ENCODE data around the gene PRG3.

Gene PRG3

DNA sequence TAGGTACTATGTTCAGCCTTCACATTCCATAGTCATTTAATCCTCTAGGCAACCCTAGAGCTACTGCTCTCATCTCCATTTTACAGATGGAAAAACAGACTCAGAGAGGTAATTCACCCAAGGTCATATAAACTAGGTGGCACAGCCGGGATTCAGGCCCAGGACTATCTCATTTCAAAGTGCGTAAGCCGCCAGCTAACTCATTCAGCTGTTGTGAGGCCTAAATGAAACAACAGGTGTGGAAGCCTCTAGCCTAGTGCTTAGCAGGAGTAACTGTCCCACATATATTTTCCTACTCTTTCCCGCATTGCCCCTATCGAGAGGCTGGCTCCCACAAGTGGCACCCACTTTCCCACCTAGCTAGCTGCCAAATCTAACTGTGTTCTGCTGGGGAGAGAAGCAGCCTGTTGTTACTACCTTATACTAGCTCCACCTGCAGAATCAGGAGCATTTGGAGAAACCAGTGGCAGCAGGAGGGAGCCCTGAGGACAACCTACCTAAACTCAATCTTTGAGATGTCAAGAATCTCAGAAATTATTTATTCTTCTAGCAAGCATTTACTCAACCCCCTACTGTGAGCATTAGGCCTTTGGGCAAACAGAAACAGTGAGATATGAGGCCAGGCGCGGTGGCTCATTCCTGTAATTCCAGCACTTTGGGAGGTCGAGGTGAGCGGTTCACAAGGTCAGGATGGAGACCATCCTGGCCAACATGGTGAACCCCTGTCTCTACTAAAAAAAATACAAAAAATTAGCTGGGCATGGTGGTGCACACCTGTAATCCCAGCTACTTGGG lies 20.9 kb downstream of the PRG3 start:
- H3K27me3 ChIP-seq (replicated peaks; ENCODE audit: control insufficient read depth, insufficient read depth, low read length): no peaks in the 10 kb centered on the region; the same call in none of the 2 replicates
- no peaks in the 10 kb centered on the region for H3K36me3 ChIP-seq (ENCODE audit: control insufficient read depth, insufficient read depth, low read length)
- DNase-seq (ENCODE audit: extremely low read depth, insufficient read length): no peak
- no peak overlapping the region for H3K4me3 ChIP-seq (replicated peaks; ENCODE audit: low read depth, low read length)
- TF ChIP-seq, protein P1, sequence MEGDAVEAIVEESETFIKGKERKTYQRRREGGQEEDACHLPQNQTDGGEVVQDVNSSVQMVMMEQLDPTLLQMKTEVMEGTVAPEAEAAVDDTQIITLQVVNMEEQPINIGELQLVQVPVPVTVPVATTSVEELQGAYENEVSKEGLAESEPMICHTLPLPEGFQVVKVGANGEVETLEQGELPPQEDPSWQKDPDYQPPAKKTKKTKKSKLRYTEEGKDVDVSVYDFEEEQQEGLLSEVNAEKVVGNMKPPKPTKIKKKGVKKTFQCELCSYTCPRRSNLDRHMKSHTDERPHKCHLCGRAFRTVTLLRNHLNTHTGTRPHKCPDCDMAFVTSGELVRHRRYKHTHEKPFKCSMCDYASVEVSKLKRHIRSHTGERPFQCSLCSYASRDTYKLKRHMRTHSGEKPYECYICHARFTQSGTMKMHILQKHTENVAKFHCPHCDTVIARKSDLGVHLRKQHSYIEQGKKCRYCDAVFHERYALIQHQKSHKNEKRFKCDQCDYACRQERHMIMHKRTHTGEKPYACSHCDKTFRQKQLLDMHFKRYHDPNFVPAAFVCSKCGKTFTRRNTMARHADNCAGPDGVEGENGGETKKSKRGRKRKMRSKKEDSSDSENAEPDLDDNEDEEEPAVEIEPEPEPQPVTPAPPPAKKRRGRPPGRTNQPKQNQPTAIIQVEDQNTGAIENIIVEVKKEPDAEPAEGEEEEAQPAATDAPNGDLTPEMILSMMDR (IDR thresholded peaks at IDR 0.05; ENCODE audit: insufficient read depth, low read length, poor library complexity, severe bottlenecking): no peak

DNA sequence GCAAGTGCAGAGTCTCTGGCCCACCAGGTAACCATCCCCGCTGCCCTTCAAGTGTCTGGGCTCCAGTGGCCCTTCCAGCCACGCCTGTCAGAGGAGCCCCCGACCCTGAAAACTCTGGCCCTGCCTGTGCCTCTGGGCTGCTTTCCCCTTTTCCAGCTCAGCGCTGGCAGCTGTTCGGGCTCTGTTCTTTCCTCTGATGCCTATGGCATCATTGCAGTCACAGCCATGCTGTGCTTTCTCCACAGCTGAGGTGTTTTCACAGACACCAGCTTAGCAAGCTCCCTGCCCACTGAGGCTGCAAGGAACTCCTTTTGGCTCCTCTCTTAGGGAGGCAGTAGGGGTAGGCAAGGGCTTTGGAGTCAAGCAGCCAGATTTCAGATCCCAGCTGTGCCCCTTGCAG lies 21.6 kb downstream of the PRG3 start:
- H3K36me3 ChIP-seq (ENCODE audit: control insufficient read depth, insufficient read depth, low read length): no peaks in the 10 kb centered on the region
- H3K4me3 ChIP-seq (replicated peaks; ENCODE audit: low read depth, low read length): no peak overlapping the region
- no peak for DNase-seq (ENCODE audit: extremely low read depth, insufficient read length)
- H3K27me3 ChIP-seq (replicated peaks; ENCODE audit: control insufficient read depth, insufficient read depth, low read length): no peaks in the 10 kb centered on the region; the same call in none of the 2 replicates
- TF ChIP-seq, protein P1 (IDR thresholded peaks at IDR 0.05; ENCODE audit: insufficient read depth, low read length, poor library complexity, severe bottlenecking): no peak

DNA sequence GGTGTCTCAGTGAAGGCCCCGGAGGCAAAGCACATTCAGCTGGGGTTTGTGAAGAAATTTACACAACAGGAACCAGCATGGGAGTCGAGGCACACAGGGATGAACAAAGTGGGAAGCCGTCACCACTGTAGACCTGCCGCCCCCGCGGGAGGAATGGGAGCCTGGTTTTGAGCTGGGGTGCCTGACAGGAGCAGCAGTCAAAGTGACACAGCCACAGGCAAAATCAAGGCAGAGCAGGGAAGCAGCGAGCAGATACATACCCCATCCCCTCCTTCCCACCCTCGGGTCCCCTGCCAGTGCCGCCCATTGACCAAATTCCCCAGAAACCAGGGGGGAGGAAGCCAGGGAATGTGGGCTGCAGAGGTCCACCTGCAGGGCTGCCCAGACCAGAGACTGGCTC lies 22.0 kb downstream of the PRG3 start:
- no peaks in the 10 kb centered on the region; the same call in none of the 2 replicates for H3K27me3 ChIP-seq (replicated peaks; ENCODE audit: control insufficient read depth, insufficient read depth, low read length)
- TF ChIP-seq, protein P1 (IDR thresholded peaks at IDR 0.05; ENCODE audit: insufficient read depth, low read length, poor library complexity, severe bottlenecking): no peak
- H3K36me3 ChIP-seq (ENCODE audit: control insufficient read depth, insufficient read depth, low read length): no peaks in the 10 kb centered on the region
- no peak overlapping the region for H3K4me3 ChIP-seq (replicated peaks; ENCODE audit: low read depth, low read length)
- DNase-seq (ENCODE audit: extremely low read depth, insufficient read length): no peak

DNA sequence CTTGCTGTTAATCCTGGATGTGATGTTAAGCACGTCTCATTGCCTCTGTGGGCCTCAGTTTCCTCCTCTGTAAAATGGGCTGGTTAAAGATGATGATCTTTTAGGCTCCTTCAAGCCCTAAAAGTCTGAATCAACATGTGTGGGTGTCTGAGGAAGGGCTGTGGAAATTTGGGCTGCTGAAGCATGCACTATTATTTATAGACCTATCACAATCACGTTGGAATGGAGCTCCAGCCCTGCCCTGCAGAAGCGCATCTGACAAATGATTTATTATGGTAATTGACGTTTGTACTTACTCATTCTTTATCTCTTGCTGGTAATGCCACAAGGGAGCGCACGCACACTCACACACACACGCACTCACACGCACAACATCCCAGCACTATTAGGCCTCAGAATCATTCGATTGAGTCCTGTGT lies 22.4 kb downstream of the PRG3 start:
- TF ChIP-seq, protein P1 (IDR thresholded peaks at IDR 0.05; ENCODE audit: insufficient read depth, low read length, poor library complexity, severe bottlenecking): no peak
- no peak for DNase-seq (ENCODE audit: extremely low read depth, insufficient read length)
- H3K36me3 ChIP-seq (ENCODE audit: control insufficient read depth, insufficient read depth, low read length): no peaks in the 10 kb centered on the region
- H3K27me3 ChIP-seq (replicated peaks; ENCODE audit: control insufficient read depth, insufficient read depth, low read length): no peaks in the 10 kb centered on the region; the same call in none of the 2 replicates
- no peak overlapping the region for H3K4me3 ChIP-seq (replicated peaks; ENCODE audit: low read depth, low read length)

DNA sequence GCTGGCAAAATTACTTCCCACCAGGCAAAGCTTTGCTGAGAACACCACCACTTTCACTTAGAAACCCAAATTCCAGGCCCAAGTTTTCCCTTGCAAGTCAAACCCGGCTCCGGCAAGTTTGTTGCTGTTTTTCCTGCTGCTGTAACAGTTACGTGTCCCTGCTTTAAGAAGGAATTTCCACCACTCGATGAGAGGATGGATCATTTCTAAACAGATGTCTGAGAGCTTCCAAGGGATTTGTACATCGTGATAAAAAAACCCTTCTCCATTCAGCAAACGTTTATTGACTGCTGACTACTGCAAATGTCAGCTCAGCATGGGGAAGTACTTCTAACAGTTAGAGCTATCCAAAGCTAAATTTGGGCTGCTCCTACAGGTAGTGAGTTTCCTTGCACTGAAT lies 23.1 kb downstream of the PRG3 start:
- H3K4me3 ChIP-seq (replicated peaks; ENCODE audit: low read depth, low read length): no peak overlapping the region
- H3K36me3 ChIP-seq (ENCODE audit: control insufficient read depth, insufficient read depth, low read length): no peaks in the 10 kb centered on the region
- DNase-seq (ENCODE audit: extremely low read depth, insufficient read length): no peak
- H3K27me3 ChIP-seq (replicated peaks; ENCODE audit: control insufficient read depth, insufficient read depth, low read length): no peaks in the 10 kb centered on the region; the same call in none of the 2 replicates
- TF ChIP-seq, protein P1 (IDR thresholded peaks at IDR 0.05; ENCODE audit: insufficient read depth, low read length, poor library complexity, severe bottlenecking): no peak

Data from GM06990 (cell line).